ENCODE data around the gene OGG1. TPM values are rescaled to one million over a fixed set of nuclear protein-coding genes. Genes with fewer than 3 reads are reported as not detected.

OGG1 gene
- total and polyA plus RNA-seq, 9 of the 15 experiments (the other 6 are each of a cell fraction or from before 2014, with no cell fraction given) = 6.6 to 33.0 (median 24.4) TPM

- TF ChIP-seq, protein P1, sequence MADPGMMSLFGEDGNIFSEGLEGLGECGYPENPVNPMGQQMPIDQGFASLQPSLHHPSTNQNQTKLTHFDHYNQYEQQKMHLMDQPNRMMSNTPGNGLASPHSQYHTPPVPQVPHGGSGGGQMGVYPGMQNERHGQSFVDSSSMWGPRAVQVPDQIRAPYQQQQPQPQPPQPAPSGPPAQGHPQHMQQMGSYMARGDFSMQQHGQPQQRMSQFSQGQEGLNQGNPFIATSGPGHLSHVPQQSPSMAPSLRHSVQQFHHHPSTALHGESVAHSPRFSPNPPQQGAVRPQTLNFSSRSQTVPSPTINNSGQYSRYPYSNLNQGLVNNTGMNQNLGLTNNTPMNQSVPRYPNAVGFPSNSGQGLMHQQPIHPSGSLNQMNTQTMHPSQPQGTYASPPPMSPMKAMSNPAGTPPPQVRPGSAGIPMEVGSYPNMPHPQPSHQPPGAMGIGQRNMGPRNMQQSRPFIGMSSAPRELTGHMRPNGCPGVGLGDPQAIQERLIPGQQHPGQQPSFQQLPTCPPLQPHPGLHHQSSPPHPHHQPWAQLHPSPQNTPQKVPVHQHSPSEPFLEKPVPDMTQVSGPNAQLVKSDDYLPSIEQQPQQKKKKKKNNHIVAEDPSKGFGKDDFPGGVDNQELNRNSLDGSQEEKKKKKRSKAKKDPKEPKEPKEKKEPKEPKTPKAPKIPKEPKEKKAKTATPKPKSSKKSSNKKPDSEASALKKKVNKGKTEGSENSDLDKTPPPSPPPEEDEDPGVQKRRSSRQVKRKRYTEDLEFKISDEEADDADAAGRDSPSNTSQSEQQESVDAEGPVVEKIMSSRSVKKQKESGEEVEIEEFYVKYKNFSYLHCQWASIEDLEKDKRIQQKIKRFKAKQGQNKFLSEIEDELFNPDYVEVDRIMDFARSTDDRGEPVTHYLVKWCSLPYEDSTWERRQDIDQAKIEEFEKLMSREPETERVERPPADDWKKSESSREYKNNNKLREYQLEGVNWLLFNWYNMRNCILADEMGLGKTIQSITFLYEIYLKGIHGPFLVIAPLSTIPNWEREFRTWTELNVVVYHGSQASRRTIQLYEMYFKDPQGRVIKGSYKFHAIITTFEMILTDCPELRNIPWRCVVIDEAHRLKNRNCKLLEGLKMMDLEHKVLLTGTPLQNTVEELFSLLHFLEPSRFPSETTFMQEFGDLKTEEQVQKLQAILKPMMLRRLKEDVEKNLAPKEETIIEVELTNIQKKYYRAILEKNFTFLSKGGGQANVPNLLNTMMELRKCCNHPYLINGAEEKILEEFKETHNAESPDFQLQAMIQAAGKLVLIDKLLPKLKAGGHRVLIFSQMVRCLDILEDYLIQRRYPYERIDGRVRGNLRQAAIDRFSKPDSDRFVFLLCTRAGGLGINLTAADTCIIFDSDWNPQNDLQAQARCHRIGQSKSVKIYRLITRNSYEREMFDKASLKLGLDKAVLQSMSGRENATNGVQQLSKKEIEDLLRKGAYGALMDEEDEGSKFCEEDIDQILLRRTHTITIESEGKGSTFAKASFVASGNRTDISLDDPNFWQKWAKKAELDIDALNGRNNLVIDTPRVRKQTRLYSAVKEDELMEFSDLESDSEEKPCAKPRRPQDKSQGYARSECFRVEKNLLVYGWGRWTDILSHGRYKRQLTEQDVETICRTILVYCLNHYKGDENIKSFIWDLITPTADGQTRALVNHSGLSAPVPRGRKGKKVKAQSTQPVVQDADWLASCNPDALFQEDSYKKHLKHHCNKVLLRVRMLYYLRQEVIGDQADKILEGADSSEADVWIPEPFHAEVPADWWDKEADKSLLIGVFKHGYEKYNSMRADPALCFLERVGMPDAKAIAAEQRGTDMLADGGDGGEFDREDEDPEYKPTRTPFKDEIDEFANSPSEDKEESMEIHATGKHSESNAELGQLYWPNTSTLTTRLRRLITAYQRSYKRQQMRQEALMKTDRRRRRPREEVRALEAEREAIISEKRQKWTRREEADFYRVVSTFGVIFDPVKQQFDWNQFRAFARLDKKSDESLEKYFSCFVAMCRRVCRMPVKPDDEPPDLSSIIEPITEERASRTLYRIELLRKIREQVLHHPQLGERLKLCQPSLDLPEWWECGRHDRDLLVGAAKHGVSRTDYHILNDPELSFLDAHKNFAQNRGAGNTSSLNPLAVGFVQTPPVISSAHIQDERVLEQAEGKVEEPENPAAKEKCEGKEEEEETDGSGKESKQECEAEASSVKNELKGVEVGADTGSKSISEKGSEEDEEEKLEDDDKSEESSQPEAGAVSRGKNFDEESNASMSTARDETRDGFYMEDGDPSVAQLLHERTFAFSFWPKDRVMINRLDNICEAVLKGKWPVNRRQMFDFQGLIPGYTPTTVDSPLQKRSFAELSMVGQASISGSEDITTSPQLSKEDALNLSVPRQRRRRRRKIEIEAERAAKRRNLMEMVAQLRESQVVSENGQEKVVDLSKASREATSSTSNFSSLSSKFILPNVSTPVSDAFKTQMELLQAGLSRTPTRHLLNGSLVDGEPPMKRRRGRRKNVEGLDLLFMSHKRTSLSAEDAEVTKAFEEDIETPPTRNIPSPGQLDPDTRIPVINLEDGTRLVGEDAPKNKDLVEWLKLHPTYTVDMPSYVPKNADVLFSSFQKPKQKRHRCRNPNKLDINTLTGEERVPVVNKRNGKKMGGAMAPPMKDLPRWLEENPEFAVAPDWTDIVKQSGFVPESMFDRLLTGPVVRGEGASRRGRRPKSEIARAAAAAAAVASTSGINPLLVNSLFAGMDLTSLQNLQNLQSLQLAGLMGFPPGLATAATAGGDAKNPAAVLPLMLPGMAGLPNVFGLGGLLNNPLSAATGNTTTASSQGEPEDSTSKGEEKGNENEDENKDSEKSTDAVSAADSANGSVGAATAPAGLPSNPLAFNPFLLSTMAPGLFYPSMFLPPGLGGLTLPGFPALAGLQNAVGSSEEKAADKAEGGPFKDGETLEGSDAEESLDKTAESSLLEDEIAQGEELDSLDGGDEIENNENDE (IDR thresholded peaks at IDR 0.05; ENCODE audit: low read depth, low read length) = no peak
- peak; percentile 67 for TF ChIP-seq CCNT2 (IDR thresholded peaks at IDR 0.05; ENCODE audit: borderline replicate concordance, extremely low read depth, insufficient read length, low read depth, low read length)
- TF ChIP-seq BRF1 (IDR thresholded peaks at IDR 0.05; ENCODE audit: borderline replicate concordance, extremely low read depth, insufficient read length) = no peak
- TF ChIP-seq, protein P2, sequence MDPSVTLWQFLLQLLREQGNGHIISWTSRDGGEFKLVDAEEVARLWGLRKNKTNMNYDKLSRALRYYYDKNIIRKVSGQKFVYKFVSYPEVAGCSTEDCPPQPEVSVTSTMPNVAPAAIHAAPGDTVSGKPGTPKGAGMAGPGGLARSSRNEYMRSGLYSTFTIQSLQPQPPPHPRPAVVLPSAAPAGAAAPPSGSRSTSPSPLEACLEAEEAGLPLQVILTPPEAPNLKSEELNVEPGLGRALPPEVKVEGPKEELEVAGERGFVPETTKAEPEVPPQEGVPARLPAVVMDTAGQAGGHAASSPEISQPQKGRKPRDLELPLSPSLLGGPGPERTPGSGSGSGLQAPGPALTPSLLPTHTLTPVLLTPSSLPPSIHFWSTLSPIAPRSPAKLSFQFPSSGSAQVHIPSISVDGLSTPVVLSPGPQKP (CRISPR knock-in tag; IDR thresholded peaks at IDR 0.05) = peak; percentile 98
- TF ChIP-seq, protein P3, sequence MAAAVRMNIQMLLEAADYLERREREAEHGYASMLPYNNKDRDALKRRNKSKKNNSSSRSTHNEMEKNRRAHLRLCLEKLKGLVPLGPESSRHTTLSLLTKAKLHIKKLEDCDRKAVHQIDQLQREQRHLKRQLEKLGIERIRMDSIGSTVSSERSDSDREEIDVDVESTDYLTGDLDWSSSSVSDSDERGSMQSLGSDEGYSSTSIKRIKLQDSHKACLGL (CRISPR knock-in tag; IDR thresholded peaks at IDR 0.05; ENCODE audit: borderline replicate concordance, poor library complexity, severe bottlenecking) = no peak
- TF ChIP-seq, protein P4, sequence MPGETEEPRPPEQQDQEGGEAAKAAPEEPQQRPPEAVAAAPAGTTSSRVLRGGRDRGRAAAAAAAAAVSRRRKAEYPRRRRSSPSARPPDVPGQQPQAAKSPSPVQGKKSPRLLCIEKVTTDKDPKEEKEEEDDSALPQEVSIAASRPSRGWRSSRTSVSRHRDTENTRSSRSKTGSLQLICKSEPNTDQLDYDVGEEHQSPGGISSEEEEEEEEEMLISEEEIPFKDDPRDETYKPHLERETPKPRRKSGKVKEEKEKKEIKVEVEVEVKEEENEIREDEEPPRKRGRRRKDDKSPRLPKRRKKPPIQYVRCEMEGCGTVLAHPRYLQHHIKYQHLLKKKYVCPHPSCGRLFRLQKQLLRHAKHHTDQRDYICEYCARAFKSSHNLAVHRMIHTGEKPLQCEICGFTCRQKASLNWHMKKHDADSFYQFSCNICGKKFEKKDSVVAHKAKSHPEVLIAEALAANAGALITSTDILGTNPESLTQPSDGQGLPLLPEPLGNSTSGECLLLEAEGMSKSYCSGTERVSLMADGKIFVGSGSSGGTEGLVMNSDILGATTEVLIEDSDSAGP (CRISPR knock-in tag; IDR thresholded peaks at IDR 0.05) = no peak
- no peak for TF ChIP-seq TCF7 (IDR thresholded peaks at IDR 0.05; ENCODE audit: borderline replicate concordance)
- no peak; the same call in 1 of the 2 replicates for TF ChIP-seq PHB2 (IDR thresholded peaks at IDR 0.05; ENCODE audit: low read depth)
- peak; percentile 38; the same call in 1 of the 2 replicates for TF ChIP-seq ZBTB17 (CRISPR knock-in tag; IDR thresholded peaks at IDR 0.05)
- TF ChIP-seq ZFP36 (IDR thresholded peaks at IDR 0.05; ENCODE audit: low read depth, low read length, partially characterized antibody) = no peak
- TF ChIP-seq RFX5 (IDR thresholded peaks at IDR 0.05; ENCODE audit: low read depth, low read length) = no peak
- no peak for TF ChIP-seq DDX20 (tag; IDR thresholded peaks at IDR 0.05; ENCODE audit: low read depth)
Measured at GRCh38 chr3:9792405-9793160, 42.8 kb downstream of the OGG1 start, which contains the start of the genes ARPC4 and TADA3 (continued).
